ENCODE results near the gene KYAT1. TPM values are rescaled to one million over a fixed set of nuclear protein-coding genes. Genes with fewer than 3 reads are reported as not detected.
A peak's percentile ranks its signal among the peaks of the same experiment; 100 is the strongest.

KYAT1 gene
- total RNA-seq, 4 donors from 2014 or later = 1.6 to 3.5 TPM; not detected in 2

DNA sequence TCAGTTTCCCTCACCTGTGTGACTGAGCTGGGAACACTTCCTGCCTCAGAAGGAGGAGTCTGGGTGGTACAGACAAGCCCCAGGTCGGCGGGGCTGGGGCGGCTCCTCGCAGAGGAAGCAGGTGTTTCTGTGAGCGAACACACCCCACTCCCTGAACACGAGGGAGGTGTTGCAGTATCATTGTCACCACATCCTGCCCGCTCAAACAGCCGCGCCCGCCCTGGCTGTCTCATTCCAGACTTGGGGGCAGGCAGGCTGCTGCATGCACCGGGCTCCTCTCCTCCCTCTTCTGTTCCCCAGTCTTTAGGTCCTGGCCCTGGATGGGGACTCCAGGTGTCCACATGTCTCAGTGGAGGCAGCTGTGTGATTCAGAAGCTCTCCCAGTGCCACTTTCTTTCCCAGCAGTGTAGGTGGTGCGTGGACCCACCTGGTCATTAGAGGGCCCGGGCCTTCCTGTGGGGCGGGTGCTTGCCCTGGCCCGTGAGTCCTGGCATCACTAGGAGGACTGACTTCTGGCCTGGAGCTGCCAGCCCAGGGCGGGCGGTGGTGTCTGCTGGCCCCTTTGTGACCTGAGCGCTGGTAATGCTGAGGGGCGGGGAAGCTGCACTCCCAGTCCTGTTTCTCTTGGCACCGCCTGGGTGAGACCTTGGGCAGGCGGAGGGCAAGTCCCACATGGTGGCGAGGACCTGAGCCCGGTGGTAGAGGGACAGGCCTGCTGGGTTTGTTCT is 20.8 kb upstream of the KYAT1 start:
- DNase-seq = peak; percentile 86
- WGBS, 2 donors (ENCODE audit: low coverage in 1 of 2) = 43 to 47% methylated on average over 4 to 21 of the region's 23 CpGs
- Histone ChIP-seq H3K27me3 (no peaks in the 10 kb centered on the region), H3K9me3 (no peaks in the 10 kb centered on the region), H3K27ac (peak overlapping the region; percentile 65 to 83 (median 73)), H3K4me1 (peaks cover 21 to 41% (median 22%) of the 10 kb centered on the region in 4 donors), H3K36me3 (peaks cover 0 to 4% (median 0%) of the 10 kb centered on the region in 4 donors), H3K4me3 (no peak overlapping the region)
- intact Hi-C loops (cut with DNase I; ENCODE audit: low total_unique reads) (no loop called here), in situ Hi-C loops (cut with MboI; ENCODE audit: low pct_ligation_motif_present in 1 of 4, low pct_unique_long_range_greater_than_20kb in 1 of 4, low sequenced_read_pairs in 3 of 4) (no loop called here)
- TF ChIP-seq, protein P1, sequence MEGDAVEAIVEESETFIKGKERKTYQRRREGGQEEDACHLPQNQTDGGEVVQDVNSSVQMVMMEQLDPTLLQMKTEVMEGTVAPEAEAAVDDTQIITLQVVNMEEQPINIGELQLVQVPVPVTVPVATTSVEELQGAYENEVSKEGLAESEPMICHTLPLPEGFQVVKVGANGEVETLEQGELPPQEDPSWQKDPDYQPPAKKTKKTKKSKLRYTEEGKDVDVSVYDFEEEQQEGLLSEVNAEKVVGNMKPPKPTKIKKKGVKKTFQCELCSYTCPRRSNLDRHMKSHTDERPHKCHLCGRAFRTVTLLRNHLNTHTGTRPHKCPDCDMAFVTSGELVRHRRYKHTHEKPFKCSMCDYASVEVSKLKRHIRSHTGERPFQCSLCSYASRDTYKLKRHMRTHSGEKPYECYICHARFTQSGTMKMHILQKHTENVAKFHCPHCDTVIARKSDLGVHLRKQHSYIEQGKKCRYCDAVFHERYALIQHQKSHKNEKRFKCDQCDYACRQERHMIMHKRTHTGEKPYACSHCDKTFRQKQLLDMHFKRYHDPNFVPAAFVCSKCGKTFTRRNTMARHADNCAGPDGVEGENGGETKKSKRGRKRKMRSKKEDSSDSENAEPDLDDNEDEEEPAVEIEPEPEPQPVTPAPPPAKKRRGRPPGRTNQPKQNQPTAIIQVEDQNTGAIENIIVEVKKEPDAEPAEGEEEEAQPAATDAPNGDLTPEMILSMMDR (IDR thresholded peaks at IDR 0.05) = no peak
- TF ChIP-seq EP300 (IDR thresholded peaks at IDR 0.05; ENCODE audit: low read depth) (no peak), POLR2AphosphoS5 (IDR thresholded peaks at IDR 0.05) (peak; percentile 42 to 80 (median 71)), POLR2A (IDR thresholded peaks at IDR 0.05) (peak; percentile 78)

DNA sequence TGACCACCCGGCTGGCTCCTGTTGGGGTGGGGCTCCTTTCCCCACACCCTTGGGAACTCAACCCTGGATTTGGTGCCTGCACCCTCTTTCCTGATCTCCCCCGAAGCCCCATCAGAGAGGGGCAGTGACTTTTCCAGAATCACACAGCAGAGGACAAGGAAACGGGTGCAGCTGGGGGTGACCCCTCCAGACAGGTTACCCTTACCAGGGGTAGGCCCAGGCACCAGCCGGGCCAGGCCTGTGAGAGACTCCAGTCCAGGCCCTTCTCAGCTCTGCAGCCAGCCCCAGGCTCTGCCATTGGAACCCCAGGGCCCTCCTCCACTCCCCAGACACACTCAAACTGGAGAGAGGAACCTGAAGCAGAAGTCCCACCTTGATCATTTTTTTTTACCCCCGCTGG is 20.1 kb upstream of the KYAT1 start:
- DNase-seq = no peak
- peak overlapping the region; percentile 65 to 83 (median 73) for H3K27ac ChIP-seq
- WGBS, 2 donors (ENCODE audit: low coverage in 1 of 2) = 76% methylated on average over 5 of the region's 5 CpGs; no CpG with 5 or more reads in 1 of the 2 donors
- intact Hi-C loops (cut with DNase I; ENCODE audit: low total_unique reads) (no loop called here), in situ Hi-C loops (cut with MboI; ENCODE audit: low pct_ligation_motif_present in 1 of 4, low pct_unique_long_range_greater_than_20kb in 1 of 4, low sequenced_read_pairs in 3 of 4) (no loop called here)
- peaks cover 0 to 6% (median 3%) of the 10 kb centered on the region in 4 donors for H3K36me3 ChIP-seq
- peaks cover 21 to 41% (median 22%) of the 10 kb centered on the region in 4 donors for H3K4me1 ChIP-seq
- TF ChIP-seq EP300 (IDR thresholded peaks at IDR 0.05; ENCODE audit: low read depth) = no peak
- TF ChIP-seq, protein P1 (IDR thresholded peaks at IDR 0.05) = no peak
- TF ChIP-seq POLR2AphosphoS5 (IDR thresholded peaks at IDR 0.05) = no peak
- TF ChIP-seq POLR2A (IDR thresholded peaks at IDR 0.05) = no peak
- H3K4me3 ChIP-seq = no peak overlapping the region
- H3K9me3 ChIP-seq = no peaks in the 10 kb centered on the region
- no peaks in the 10 kb centered on the region for H3K27me3 ChIP-seq

DNA sequence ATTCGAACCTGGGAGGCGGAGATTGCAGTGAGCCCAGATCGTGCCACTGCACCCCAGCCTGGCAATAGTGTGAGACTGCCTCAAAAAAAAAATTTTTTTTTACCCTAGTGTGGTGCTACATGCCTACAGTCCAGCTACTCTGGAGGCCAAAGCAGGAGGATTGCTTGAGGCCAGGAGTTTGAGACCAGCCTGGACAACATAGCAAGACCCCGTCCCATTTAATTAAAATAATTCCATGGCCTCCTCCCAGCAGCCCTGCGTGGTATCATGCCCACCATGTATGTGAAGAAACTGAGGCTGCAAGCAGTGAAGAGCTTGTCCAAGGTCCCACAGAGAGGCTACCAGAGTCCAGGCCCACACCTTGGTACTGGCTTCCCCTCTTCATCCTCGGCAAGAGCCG is 19.6 kb upstream of the KYAT1 start:
- in situ Hi-C loops (cut with MboI; ENCODE audit: low pct_ligation_motif_present in 1 of 4, low pct_unique_long_range_greater_than_20kb in 1 of 4, low sequenced_read_pairs in 3 of 4) = no loop called here
- H3K36me3 ChIP-seq = peaks cover 0 to 9% (median 4%) of the 10 kb centered on the region in 4 donors
- DNase-seq = no peak
- TF ChIP-seq POLR2AphosphoS5 (IDR thresholded peaks at IDR 0.05) (no peak), POLR2A (IDR thresholded peaks at IDR 0.05) (no peak), EP300 (IDR thresholded peaks at IDR 0.05; ENCODE audit: low read depth) (no peak)
- TF ChIP-seq, protein P1 (IDR thresholded peaks at IDR 0.05) = no peak
- H3K27ac ChIP-seq = peak overlapping the region; percentile 65 to 83 (median 73)
- no peaks in the 10 kb centered on the region for H3K27me3 ChIP-seq
- 88% methylated on average over 7 of the region's 7 CpGs; no CpG with 5 or more reads in 1 of the 2 donors for WGBS, 2 donors (ENCODE audit: low coverage in 1 of 2)
- H3K9me3 ChIP-seq = no peaks in the 10 kb centered on the region
- H3K4me1 ChIP-seq = peaks cover 21 to 41% (median 22%) of the 10 kb centered on the region in 4 donors
- intact Hi-C loops (cut with DNase I; ENCODE audit: low total_unique reads) = no loop called here
- no peak overlapping the region for H3K4me3 ChIP-seq

DNA sequence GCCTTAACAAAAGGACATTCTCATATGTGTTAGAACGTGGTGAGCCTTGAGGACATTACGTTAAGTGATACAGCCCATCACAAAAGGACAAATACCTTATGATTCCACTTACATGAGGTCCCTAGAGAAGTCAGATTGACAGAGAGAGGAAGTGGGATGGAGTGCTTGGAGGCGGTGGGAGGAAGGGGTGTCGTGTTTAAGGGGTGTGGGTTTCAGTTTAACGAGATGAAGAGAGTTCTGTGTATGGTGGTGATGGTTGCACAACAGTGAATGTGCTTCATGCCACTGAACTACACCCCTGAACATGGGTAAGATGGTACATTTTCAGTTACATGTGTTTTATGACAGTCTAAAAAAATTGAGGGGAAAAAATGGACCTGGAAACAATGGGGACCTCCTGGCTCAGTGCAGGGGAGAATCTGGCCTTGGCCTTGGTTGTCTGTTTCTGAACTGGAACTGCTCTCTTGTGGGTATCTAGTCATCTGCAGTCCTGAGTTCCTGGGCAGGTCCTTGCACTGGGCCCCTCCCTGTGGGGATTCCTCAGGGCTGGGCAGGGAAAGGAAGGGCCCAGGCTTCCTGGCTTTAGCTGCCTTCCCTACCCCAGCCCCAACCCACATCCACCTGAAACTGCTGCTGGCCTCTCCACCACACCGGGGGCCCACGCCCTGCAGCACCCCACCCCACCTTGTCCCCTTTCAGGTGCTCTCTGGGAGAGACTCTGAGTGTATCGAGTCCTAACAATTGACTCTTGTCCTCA is 18.0 kb upstream of the KYAT1 start:
- Histone ChIP-seq H3K9me3 (no peaks in the 10 kb centered on the region), H3K4me1 (peaks cover 21 to 41% (median 22%) of the 10 kb centered on the region in 4 donors), H3K27ac (peak overlapping the region; percentile 30 to 53 (median 46)), H3K4me3 (no peak overlapping the region), H3K27me3 (no peaks in the 10 kb centered on the region), H3K36me3 (peaks cover 0 to 16% (median 4%) of the 10 kb centered on the region in 4 donors)
- peak in 1 of 3 donors; percentile 9 for TF ChIP-seq POLR2AphosphoS5 (IDR thresholded peaks at IDR 0.05)
- no peak for TF ChIP-seq EP300 (IDR thresholded peaks at IDR 0.05; ENCODE audit: low read depth)
- WGBS, 2 donors (ENCODE audit: low coverage in 1 of 2) = 43 to 53% methylated on average over 3 to 8 of the region's 8 CpGs
- intact Hi-C loops (cut with DNase I; ENCODE audit: low total_unique reads) (no loop called here), in situ Hi-C loops (cut with MboI; ENCODE audit: low pct_ligation_motif_present in 1 of 4, low pct_unique_long_range_greater_than_20kb in 1 of 4, low sequenced_read_pairs in 3 of 4) (no loop called here)
- DNase-seq = peak; percentile 47
